HuH-7.5 (cell line): ENCODE results near the gene NOS1AP.
"Not testable (repeated sequence)": the region's sequence is repeated elsewhere in the genome, so short reads cannot be mapped to it uniquely, and the experiment has no call there.

Experiments
- DNase-seq: peaks from one replicate; pipeline ENCODE4 v3.0.0; 2011; ENCODE audit warnings: low spot score

NOS1AP gene

GRCh38 chr1:162169031-162169790 is 99.7 kb downstream of the NOS1AP start:
- DNase-seq = no peak

GRCh38 chr1:162171111-162171510 is 101.6 kb downstream of the NOS1AP start:
- no peak for DNase-seq

- no peak for DNase-seq
Measured at GRCh38 chr1:162172311-162173102, 103.0 kb downstream of the NOS1AP start.

- DNase-seq = not testable (repeated sequence)
Measured at GRCh38 chr1:162173607-162174006, 104.1 kb downstream of the NOS1AP start.

- DNase-seq = not testable (repeated sequence)
Measured at GRCh38 chr1:162174027-162174426, 104.5 kb downstream of the NOS1AP start.

GRCh38 chr1:162175379-162176081 is 106.0 kb downstream of the NOS1AP start:
- no peak for DNase-seq

- DNase-seq = no peak
Measured at GRCh38 chr1:162177126-162177525, 107.6 kb downstream of the NOS1AP start.

- DNase-seq = no peak
Measured at GRCh38 chr1:162178432-162178831, 108.9 kb downstream of the NOS1AP start.

GRCh38 chr1:162179121-162179520 is 109.6 kb downstream of the NOS1AP start:
- DNase-seq = no peak

- DNase-seq = no peak
Measured at GRCh38 chr1:162180813-162181212, 111.3 kb downstream of the NOS1AP start.

- DNase-seq = no peak
Measured at GRCh38 chr1:162182090-162182489, 112.6 kb downstream of the NOS1AP start.

GRCh38 chr1:162185314-162186025 is 116.0 kb downstream of the NOS1AP start:
- DNase-seq = no peak

GRCh38 chr1:162186026-162186374 is 116.5 kb downstream of the NOS1AP start:
- no peak for DNase-seq

GRCh38 chr1:162186406-162186805 is 116.9 kb downstream of the NOS1AP start:
- DNase-seq = no peak

GRCh38 chr1:162187687-162188276 is 118.3 kb downstream of the NOS1AP start:
- DNase-seq = no peak

- DNase-seq = no peak
Measured at GRCh38 chr1:162189345-162189744, 119.9 kb downstream of the NOS1AP start.

GRCh38 chr1:162191396-162192305 is 122.2 kb downstream of the NOS1AP start:
- DNase-seq = no peak

- DNase-seq = no peak
Measured at GRCh38 chr1:162192306-162192678, 122.8 kb downstream of the NOS1AP start.

- no peak for DNase-seq
Measured at GRCh38 chr1:162192763-162193162, 123.3 kb downstream of the NOS1AP start.

- DNase-seq = no peak
Measured at GRCh38 chr1:162193221-162193620, 123.7 kb downstream of the NOS1AP start.

- no peak for DNase-seq
Measured at GRCh38 chr1:162193815-162194214, 124.3 kb downstream of the NOS1AP start.
